Inflammatory macrophage (primary cell): ENCODE data around the gene TMEM167B.
"Not testable (repeated sequence)": the region's sequence is repeated elsewhere in the genome, so short reads cannot be mapped to it uniquely, and the experiment has no call there.

ENCODE experiments used
- DNase-seq, 2 donors: peaks; one replicate each; pipeline ENCODE4 v3.0.0-alpha.2; 2020 to 2022

The TMEM167B gene

GRCh38 chr1:109114342-109114674 lies 23.7 kb downstream of the TMEM167B start:
- no peak for DNase-seq

- DNase-seq: no peak
Measured at GRCh38 chr1:109115685-109116084, 25.1 kb downstream of the TMEM167B start.

GRCh38 chr1:109116286-109116685 lies 25.7 kb downstream of the TMEM167B start:
- DNase-seq: no peak

GRCh38 chr1:109118089-109118488 lies 27.5 kb downstream of the TMEM167B start:
- no peak for DNase-seq

- no peak for DNase-seq
Measured at GRCh38 chr1:109120356-109120755, 29.8 kb downstream of the TMEM167B start.

- no peak for DNase-seq
Measured at GRCh38 chr1:109131059-109131458, 40.5 kb downstream of the TMEM167B start.

GRCh38 chr1:109131800-109132199 lies 41.2 kb downstream of the TMEM167B start:
- no peak for DNase-seq

GRCh38 chr1:109133002-109133706 lies 42.6 kb downstream of the TMEM167B start:
- no peak for DNase-seq

GRCh38 chr1:109133815-109134214 lies 43.3 kb downstream of the TMEM167B start:
- DNase-seq: peak; percentile 45 to 68

GRCh38 chr1:109134423-109134822 lies 43.9 kb downstream of the TMEM167B start:
- DNase-seq: no peak

GRCh38 chr1:109135940-109136339 lies 45.4 kb downstream of the TMEM167B start:
- DNase-seq: no peak

- no peak for DNase-seq
Measured at GRCh38 chr1:109136766-109137165, 46.2 kb downstream of the TMEM167B start.

- no peak for DNase-seq
Measured at GRCh38 chr1:109137958-109138357, 47.4 kb downstream of the TMEM167B start.

GRCh38 chr1:109138358-109138757 lies 47.8 kb downstream of the TMEM167B start:
- DNase-seq: peak; percentile 30 to 37

GRCh38 chr1:109140392-109140791 lies 49.8 kb downstream of the TMEM167B start:
- no peak for DNase-seq

- no peak for DNase-seq
Measured at GRCh38 chr1:109142260-109142659, 51.7 kb downstream of the TMEM167B start.

GRCh38 chr1:109142725-109143124 lies 52.2 kb downstream of the TMEM167B start:
- not testable (repeated sequence) for DNase-seq
